WTC11 (cell line): ENCODE data around the gene MAEA. TPM values are rescaled to one million over a fixed set of nuclear protein-coding genes. Genes with fewer than 3 reads are reported as not detected.

ENCODE experiments used
- ATAC-seq: fragments of 200-7000 bp; cut with Tn5 transposase; 2 replicates; pipeline ENCODE4 v1.10.0; 2021; ENCODE audit warnings: mild to moderate bottlenecking, moderate library complexity
- CTCF ChIA-PET: fragments of 300-600 bp; sonication (Branson Sonifier 250); formaldehyde crosslinking; loops from one replicate; lab custom pipeline; 2021; ENCODE audit warnings: antibody characterized with exemption; lab: Charles Lee
- POLR2A ChIA-PET: fragments of 350-600 bp; sonication (Branson Sonifier 250); formaldehyde crosslinking; loops from one replicate; lab custom pipeline; 2021; ENCODE audit warnings: antibody characterized with exemption; lab: Charles Lee
- DNase-seq: peaks from one replicate; pipeline ENCODE4 v3.0.0; 2021; ENCODE audit warnings: low spot score
- H3K27ac Mint-ChIP-seq: 2 replicates; pipeline ENCODE4 v1.8.0; 2021; ENCODE audit warnings: mixed read lengths
- H3K27me3 Mint-ChIP-seq: 2 replicates; pipeline ENCODE4 v1.8.0; 2021; ENCODE audit warnings: low read depth, mild to moderate bottlenecking, moderate library complexity, mixed read lengths
- H3K36me3 Mint-ChIP-seq: 2 replicates; pipeline ENCODE4 v1.8.0; 2021; ENCODE audit warnings: mixed read lengths
- H3K4me1 Mint-ChIP-seq: 2 replicates; pipeline ENCODE4 v1.8.0; 2022; ENCODE audit warnings: mixed read lengths
- H3K4me3 Mint-ChIP-seq: 2 replicates; pipeline ENCODE4 v1.8.0; 2021; ENCODE audit warnings: mild to moderate bottlenecking, moderate library complexity, mixed read lengths
- H3K9me3 Mint-ChIP-seq: 2 replicates; pipeline ENCODE4 v1.8.0; 2021; ENCODE audit warnings: mixed read lengths
- E2F4 ChIP-seq: sonication (generic); formaldehyde crosslinking; IDR thresholded peaks from 2 replicates; pipeline ENCODE4 v1.8.1; 2022; ENCODE audit warnings: low read depth, mild to moderate bottlenecking, moderate library complexity, missing genetic modification reagents, borderline replicate concordance
- ETV6 ChIP-seq: sonication (generic); formaldehyde crosslinking; IDR thresholded peaks from 2 replicates; pipeline ENCODE4 v1.8.1; 2022; ENCODE audit warnings: mild to moderate bottlenecking, missing genetic modification reagents
- FOXJ3 ChIP-seq: sonication (generic); formaldehyde crosslinking; IDR thresholded peaks from 2 replicates; pipeline ENCODE4 v1.9.0; 2021; ENCODE audit warnings: missing genetic modification reagents, mild to moderate bottlenecking, borderline replicate concordance
- FOXK1 ChIP-seq: sonication (generic); formaldehyde crosslinking; IDR thresholded peaks from 2 replicates; pipeline ENCODE4 v1.8.0; 2022; ENCODE audit warnings: mild to moderate bottlenecking, moderate library complexity, missing genetic modification reagents
- GABPB1 ChIP-seq: sonication (generic); formaldehyde crosslinking; IDR thresholded peaks from 2 replicates; pipeline ENCODE4 v1.8.1; 2023; ENCODE audit warnings: mild to moderate bottlenecking, missing genetic modification reagents
- GRHL2 ChIP-seq: fragments of 250-450 bp; sonication (Bioruptor Pico); IDR thresholded peaks from 2 replicates; pipeline ENCODE4 v1.8.0; 2022; ENCODE audit warnings: mild to moderate bottlenecking, moderate library complexity; ENCODE audit not compliant: insufficient replicate concordance, severe bottlenecking
- GTF2I ChIP-seq: fragments of 250-450 bp; sonication (Bioruptor Pico); conservative IDR thresholded peaks from 2 replicates; pipeline ENCODE4 v1.4.0; 2021; ENCODE audit warnings: mild to moderate bottlenecking
- IRF1 ChIP-seq: sonication (generic); formaldehyde crosslinking; IDR thresholded peaks from 2 replicates; pipeline ENCODE4 v1.8.0; 2023; ENCODE audit warnings: missing genetic modification reagents
- IRF2 ChIP-seq: sonication (generic); formaldehyde crosslinking; IDR thresholded peaks from 2 replicates; pipeline ENCODE4 v1.8.0; 2022; ENCODE audit warnings: low read depth, missing genetic modification reagents, borderline replicate concordance
- MYBL2 ChIP-seq: sonication (generic); formaldehyde crosslinking; IDR thresholded peaks from 2 replicates; pipeline ENCODE4 v1.8.1; 2023; ENCODE audit warnings: mild to moderate bottlenecking, moderate library complexity, missing genetic modification reagents
- NFYB ChIP-seq: sonication (generic); formaldehyde crosslinking; conservative IDR thresholded peaks from 2 replicates; pipeline ENCODE4 v1.8.0; 2022; ENCODE audit warnings: low read depth, missing genetic modification reagents
- NR3C1 ChIP-seq: sonication (generic); formaldehyde crosslinking; conservative IDR thresholded peaks from 2 replicates; pipeline ENCODE4 v1.8.1; 2023; ENCODE audit warnings: low read depth, mild to moderate bottlenecking, missing genetic modification reagents
- PRRX2 ChIP-seq: fragments of 250-450 bp; sonication (Bioruptor Pico); IDR thresholded peaks from 2 replicates; pipeline ENCODE4 v1.8.0; 2021; ENCODE audit warnings: mild to moderate bottlenecking
- SMAD3 ChIP-seq: sonication (generic); formaldehyde crosslinking; IDR thresholded peaks from 2 replicates; pipeline ENCODE4 v1.8.0; 2022; ENCODE audit warnings: missing genetic modification reagents, mild to moderate bottlenecking, borderline replicate concordance
- USF1 ChIP-seq: sonication (generic); formaldehyde crosslinking; IDR thresholded peaks from 2 replicates; pipeline ENCODE4 v1.8.0; 2022; ENCODE audit warnings: mild to moderate bottlenecking, missing genetic modification reagents
- ZBTB21 ChIP-seq: sonication (generic); formaldehyde crosslinking; IDR thresholded peaks from 2 replicates; pipeline ENCODE4 v1.8.1; 2023; ENCODE audit warnings: mild to moderate bottlenecking, missing genetic modification reagents, borderline replicate concordance
- ZNF138 ChIP-seq: sonication (generic); formaldehyde crosslinking; conservative IDR thresholded peaks from 2 replicates; pipeline ENCODE4 v1.8.1; 2022; ENCODE audit warnings: mild to moderate bottlenecking, moderate library complexity, missing genetic modification reagents
- ZNF263 ChIP-seq: sonication (generic); formaldehyde crosslinking; IDR thresholded peaks from 2 replicates; pipeline ENCODE4 v1.8.1; 2022; ENCODE audit warnings: low read depth, mild to moderate bottlenecking, moderate library complexity, missing genetic modification reagents
- ZNF425 ChIP-seq: fragments of 250-450 bp; sonication (Bioruptor Pico); conservative IDR thresholded peaks from 2 replicates; pipeline ENCODE4 v1.9.0; 2021; ENCODE audit warnings: mild to moderate bottlenecking
- ZNF512 ChIP-seq: sonication (generic); formaldehyde crosslinking; IDR thresholded peaks from 2 replicates; pipeline ENCODE4 v1.8.1; 2022; ENCODE audit warnings: missing genetic modification reagents, borderline replicate concordance
- total RNA-seq: library from RNA; stranded (reverse); gene quantifications from 3 replicates; pipeline ENCODE4 v1.2.3, GENCODE V29; 2021

The MAEA gene
- total RNA-seq, 1 experiment from 2014 or later = 86.9 TPM

- no peak for ATAC-seq
- Mint-ChIP-seq H3K9me3 (no peaks in the 10 kb centered on the region), H3K27me3 (no peaks in the 10 kb centered on the region; the same call in 1 of the 2 replicates), H3K4me3 (no peak overlapping the region), H3K36me3 (peaks cover 14% of the 10 kb centered on the region; the same call in 1 of the 2 replicates), H3K4me1 (0 out of 2 replicates have a peak, but pooled peaks cover 3% of the 10 kb centered on the region), H3K27ac (no peak overlapping the region)
- CTCF ChIA-PET = interaction anchor here (0.8 to 1.6 kb wide), 3 partner anchors 14 to 260 kb away, joined by 3 to 7 read pairs (median 4); no protein-coding TSS in a partner anchor
- DNase-seq = no peak
- TF ChIP-seq IRF1 (no peak), ZNF512 (no peak), USF1 (CRISPR knock-in tag) (no peak), E2F4 (CRISPR knock-in tag) (no peak)
- TF ChIP-seq, all 79 proteins: peak for 0
- POLR2A ChIA-PET = interaction anchor here (0.8 kb wide), 1 partner anchor 304 kb away, joined by 3 read pairs; no protein-coding TSS in a partner anchor
Observed at GRCh38 chr4:1369479-1370079, 79.9 kb downstream of the MAEA start.

- Mint-ChIP-seq H3K4me1 (0 out of 2 replicates have a peak, but pooled peaks cover 3% of the 10 kb centered on the region), H3K27ac (peak overlapping the region; percentile 53), H3K27me3 (no peaks in the 10 kb centered on the region; the same call in 1 of the 2 replicates), H3K4me3 (no peak overlapping the region), H3K9me3 (no peaks in the 10 kb centered on the region), H3K36me3 (peaks cover 14% of the 10 kb centered on the region; the same call in 1 of the 2 replicates)
- ATAC-seq = no peak
- TF ChIP-seq ZNF425 = no peak
- no peak for TF ChIP-seq ZBTB21 (CRISPR knock-in tag)
- TF ChIP-seq PRRX2 (CRISPR knock-in tag) = no peak
- TF ChIP-seq GRHL2 = no peak
- no peak for TF ChIP-seq IRF2
- TF ChIP-seq FOXJ3 (CRISPR knock-in tag) = no peak
- TF ChIP-seq GTF2I = no peak
- TF ChIP-seq ETV6 (CRISPR knock-in tag) = no peak
- TF ChIP-seq ZNF263 = no peak
- no peak for TF ChIP-seq ZNF138
- no peak for TF ChIP-seq GABPB1 (CRISPR knock-in tag)
- no peak for TF ChIP-seq NR3C1 (CRISPR knock-in tag)
- no peak for TF ChIP-seq NFYB (CRISPR knock-in tag)
- TF ChIP-seq MYBL2 = no peak
- no peak for TF ChIP-seq SMAD3 (CRISPR knock-in tag)
- no peak for TF ChIP-seq FOXK1 (CRISPR knock-in tag)
- peak; percentile 6 for DNase-seq
- CTCF ChIA-PET = interaction anchor here (0.6 to 1.0 kb wide), 2 partner anchors 15 to 1859 kb away, joined by 3 to 4 read pairs; no protein-coding TSS in a partner anchor
- POLR2A ChIA-PET = no interaction called here
Observed at GRCh38 chr4:1370321-1371124, 80.8 kb downstream of the MAEA start.
